Uterus (tissue), 4 donors: ENCODE data around the gene IL18BP. TPM values are rescaled to one million over a fixed set of nuclear protein-coding genes. Genes with fewer than 3 reads are reported as not detected.
A peak's percentile ranks its signal among the peaks of the same experiment; 100 is the strongest.

Experiments
- DNase-seq, 2 donors: peaks; one replicate each; pipeline ENCODE4 v3.0.0-alpha.2; 2019 to 2020
- H3K27ac ChIP-seq, 2 donors: fragments of 200-600 bp; sonication (generic); 1 replicate in 1 of 2; 2 replicates in 1 of 2; pipeline ENCODE4 v1.5.1; 2016 to 2018
- H3K27me3 ChIP-seq, 2 donors: fragments of 200-600 bp; sonication (generic); one replicate each; pipeline ENCODE4 v1.5.1; 2018 to 2019; ENCODE audit warnings: control low read depth in 1 of 2
- H3K36me3 ChIP-seq, 2 donors: fragments of 200-600 bp; sonication (generic); one replicate each; pipeline ENCODE4 v1.5.1; 2019; ENCODE audit warnings: control low read depth in 1 of 2
- H3K4me1 ChIP-seq, 2 donors: fragments of 200-600 bp; sonication (generic); one replicate each; pipeline ENCODE4 v1.5.1; 2018 to 2019; ENCODE audit warnings: control low read depth in 1 of 2
- H3K4me3 ChIP-seq, 2 donors: fragments of 200-600 bp; sonication (generic); 1 replicate in 1 of 2; 2 replicates in 1 of 2; pipeline ENCODE4 v1.5.1; 2018 to 2019; ENCODE audit warnings: mild to moderate bottlenecking in 1 of 2
- H3K9me3 ChIP-seq, 2 donors: fragments of 200-600 bp; sonication (generic); one replicate each; pipeline ENCODE4 v1.5.1; 2019; ENCODE audit warnings: control low read depth in 1 of 2
- CTCF ChIP-seq, 4 experiments: fragments of 200-600 bp in 2 of 4; fragments of 450-650 bp in 2 of 4; sonication (generic) in 2 of 4; IDR thresholded peaks; one replicate each; pipeline ENCODE4 v1.5.1; 2016 to 2019; ENCODE audit warnings: antibody characterized with exemption in 4 of 4, mild to moderate bottlenecking in 2 of 4, moderate library complexity in 1 of 4
- POLR2A ChIP-seq, 2 donors: fragments of 450-650 bp; IDR thresholded peaks; one replicate each; pipeline ENCODE4 v1.6.1; 2016; ENCODE audit warnings: antibody characterized with exemption in 2 of 2, mild to moderate bottlenecking in 1 of 2, moderate library complexity in 1 of 2
- intact Hi-C: fragments of 100-400 bp; cut with DNase I; formaldehyde crosslinking; loops from one replicate; pipeline ENCODE4 v1.15.1; 2023; ENCODE audit warnings: low total_unique reads
- total RNA-seq, 4 donors: library from RNA; depleted of rRNA in 3 of 4; stranded (reverse); fragments of >200 nt in 3 of 4; gene quantifications; one replicate each; pipeline versions ENCODE4 v1.1.0 to v1.2.4, GENCODE V29; 2014 to 2023
- donor health status: DM: yes; HTN: yes; CAD: no.

Gene IL18BP
- total RNA-seq, 4 donors from 2014 or later = 7.3 to 24.6 (median 10.5) TPM

GRCh38 chr11:71977743-71978418, 20.8 kb upstream of the IL18BP start:
- H3K4me3 ChIP-seq = no peak overlapping the region
- H3K4me1 ChIP-seq = no peaks in the 10 kb centered on the region
- H3K9me3 ChIP-seq = no peaks in the 10 kb centered on the region
- peak; percentile 69 to 85 (median 75) for TF ChIP-seq CTCF (IDR thresholded peaks at IDR 0.05)
- no peak for TF ChIP-seq POLR2A (IDR thresholded peaks at IDR 0.05)
- no peaks in the 10 kb centered on the region for H3K27me3 ChIP-seq
- intact Hi-C loops = no loop called here
- no peaks in the 10 kb centered on the region for H3K36me3 ChIP-seq
- no peak overlapping the region for H3K27ac ChIP-seq
- peak; percentile 59 to 68 for DNase-seq

GRCh38 chr11:71979094-71979493, 19.6 kb upstream of the IL18BP start:
- H3K9me3 ChIP-seq = no peaks in the 10 kb centered on the region
- TF ChIP-seq CTCF (IDR thresholded peaks at IDR 0.05) (no peak), POLR2A (IDR thresholded peaks at IDR 0.05) (no peak)
- intact Hi-C loops = no loop called here
- H3K27ac ChIP-seq = no peak overlapping the region
- H3K4me3 ChIP-seq = no peak overlapping the region
- DNase-seq = no peak
- H3K4me1 ChIP-seq = no peaks in the 10 kb centered on the region
- H3K27me3 ChIP-seq = no peaks in the 10 kb centered on the region
- no peaks in the 10 kb centered on the region for H3K36me3 ChIP-seq

- Histone ChIP-seq H3K27ac (no peak overlapping the region), H3K36me3 (no peaks in the 10 kb centered on the region), H3K4me3 (no peak overlapping the region), H3K9me3 (no peaks in the 10 kb centered on the region), H3K4me1 (no peaks in the 10 kb centered on the region), H3K27me3 (no peaks in the 10 kb centered on the region)
- no peak for DNase-seq
- no peak for TF ChIP-seq CTCF (IDR thresholded peaks at IDR 0.05)
- TF ChIP-seq POLR2A (IDR thresholded peaks at IDR 0.05) = no peak
- intact Hi-C loops = no loop called here
These were observed 19.1 kb upstream of the IL18BP start for GRCh38 chr11:71979602-71980001.

GRCh38 chr11:71986131-71986530, 12.6 kb upstream of the IL18BP start:
- no peak for TF ChIP-seq CTCF (IDR thresholded peaks at IDR 0.05)
- no peak for TF ChIP-seq POLR2A (IDR thresholded peaks at IDR 0.05)
- intact Hi-C loops = no loop called here
- H3K27ac ChIP-seq = no peak overlapping the region

GRCh38 chr11:71987521-71987920, 11.2 kb upstream of the IL18BP start:
- no peak for TF ChIP-seq POLR2A (IDR thresholded peaks at IDR 0.05)
- TF ChIP-seq CTCF (IDR thresholded peaks at IDR 0.05) = no peak
- Histone ChIP-seq H3K27ac (peak overlapping the region; percentile 49 to 74), H3K36me3 (no peaks in the 10 kb centered on the region), H3K4me3 (no peak overlapping the region), H3K4me1 (no peaks in the 10 kb centered on the region), H3K9me3 (no peaks in the 10 kb centered on the region), H3K27me3 (no peaks in the 10 kb centered on the region)
- DNase-seq = no peak
- intact Hi-C loops = no loop called here

More at GRCh38 chr11:71986131-71986530, 12.6 kb upstream of the IL18BP start:
- no peak for DNase-seq
- H3K27me3 ChIP-seq = no peaks in the 10 kb centered on the region
- H3K4me3 ChIP-seq = no peak overlapping the region
- no peaks in the 10 kb centered on the region for H3K4me1 ChIP-seq
- no peaks in the 10 kb centered on the region for H3K36me3 ChIP-seq
- H3K9me3 ChIP-seq = no peaks in the 10 kb centered on the region
